Measurements from ENCODE around the gene JAGN1. TPM values are rescaled to one million over a fixed set of nuclear protein-coding genes. Genes with fewer than 3 reads are reported as not detected.

JAGN1 gene
- total RNA-seq, 3 donors from 2014 or later = 39.2 to 42.3 (median 41.2) TPM

DNA sequence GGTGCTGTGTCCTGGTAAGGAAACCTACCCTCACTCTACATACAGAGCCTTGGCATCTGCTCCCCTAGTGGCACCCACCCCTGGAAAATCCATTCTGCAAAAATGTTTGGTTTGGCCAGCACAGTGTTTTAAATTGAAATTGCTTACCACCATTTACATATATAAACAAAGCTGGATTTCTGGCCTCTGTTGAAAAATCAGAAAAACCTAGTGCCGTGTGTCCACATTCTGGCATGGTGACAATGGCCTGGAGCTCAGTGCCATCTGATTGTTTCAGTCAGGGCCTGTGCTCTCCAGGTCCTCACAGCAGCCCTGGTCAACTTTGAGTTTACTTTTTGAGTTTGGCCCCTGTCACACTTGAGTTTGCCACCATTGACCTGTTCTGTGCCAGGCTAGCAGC, 23.6 kb downstream of the JAGN1 start:
- Mint-ChIP-seq H3K4me3 (no peak overlapping the region), H3K4me1 (ENCODE audit: low read depth) (peaks cover 33% of the 10 kb centered on the region), H3K36me3 (ENCODE audit: insufficient read depth) (no peaks in the 10 kb centered on the region), H3K9me3 (no peaks in the 10 kb centered on the region), H3K27me3 (ENCODE audit: low read depth) (no peaks in the 10 kb centered on the region)
- no peak for DNase-seq
- ATAC-seq = no peak

DNA sequence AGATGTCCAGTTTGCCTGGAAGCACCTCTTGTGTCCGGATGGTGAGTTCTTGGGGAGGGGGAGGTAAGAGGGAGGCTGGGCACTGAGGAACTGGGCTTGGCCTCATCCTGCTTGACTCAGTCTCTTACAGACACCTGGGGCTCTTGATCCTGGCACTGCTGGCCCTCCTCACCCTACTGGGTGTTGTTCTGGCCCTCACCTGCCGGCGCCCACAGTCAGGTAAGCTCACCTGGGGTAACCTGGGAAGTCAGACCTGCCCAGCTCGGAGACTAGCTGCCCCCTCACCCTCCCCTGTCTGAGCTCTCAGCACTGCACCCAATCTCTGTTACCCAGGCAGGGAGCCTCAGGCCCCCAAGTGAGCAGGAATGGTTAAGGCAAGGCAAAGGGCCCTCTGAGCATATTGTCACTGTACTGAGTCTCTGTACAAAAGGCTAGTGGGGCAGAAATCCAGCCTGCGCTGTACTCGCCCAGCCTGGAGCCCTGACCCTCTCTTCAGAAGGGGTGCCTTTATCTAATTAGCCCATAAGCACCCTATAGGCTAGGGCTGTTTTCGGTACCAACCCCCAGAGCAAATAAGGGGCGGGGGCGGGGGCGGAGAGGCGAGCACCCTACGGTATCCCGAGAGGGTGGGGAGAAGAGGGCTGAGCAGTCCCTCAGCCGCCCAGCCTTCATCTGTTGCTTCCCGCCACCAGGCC, 24.3 kb downstream of the JAGN1 start:
- Mint-ChIP-seq H3K4me3 (no peak overlapping the region), H3K36me3 (ENCODE audit: insufficient read depth) (no peaks in the 10 kb centered on the region), H3K4me1 (ENCODE audit: low read depth) (peaks cover 26% of the 10 kb centered on the region), H3K9me3 (no peaks in the 10 kb centered on the region), H3K27me3 (ENCODE audit: low read depth) (no peaks in the 10 kb centered on the region)
- DNase-seq (no peak), ATAC-seq (peak in 1 of 2 donors; percentile 55)

DNA sequence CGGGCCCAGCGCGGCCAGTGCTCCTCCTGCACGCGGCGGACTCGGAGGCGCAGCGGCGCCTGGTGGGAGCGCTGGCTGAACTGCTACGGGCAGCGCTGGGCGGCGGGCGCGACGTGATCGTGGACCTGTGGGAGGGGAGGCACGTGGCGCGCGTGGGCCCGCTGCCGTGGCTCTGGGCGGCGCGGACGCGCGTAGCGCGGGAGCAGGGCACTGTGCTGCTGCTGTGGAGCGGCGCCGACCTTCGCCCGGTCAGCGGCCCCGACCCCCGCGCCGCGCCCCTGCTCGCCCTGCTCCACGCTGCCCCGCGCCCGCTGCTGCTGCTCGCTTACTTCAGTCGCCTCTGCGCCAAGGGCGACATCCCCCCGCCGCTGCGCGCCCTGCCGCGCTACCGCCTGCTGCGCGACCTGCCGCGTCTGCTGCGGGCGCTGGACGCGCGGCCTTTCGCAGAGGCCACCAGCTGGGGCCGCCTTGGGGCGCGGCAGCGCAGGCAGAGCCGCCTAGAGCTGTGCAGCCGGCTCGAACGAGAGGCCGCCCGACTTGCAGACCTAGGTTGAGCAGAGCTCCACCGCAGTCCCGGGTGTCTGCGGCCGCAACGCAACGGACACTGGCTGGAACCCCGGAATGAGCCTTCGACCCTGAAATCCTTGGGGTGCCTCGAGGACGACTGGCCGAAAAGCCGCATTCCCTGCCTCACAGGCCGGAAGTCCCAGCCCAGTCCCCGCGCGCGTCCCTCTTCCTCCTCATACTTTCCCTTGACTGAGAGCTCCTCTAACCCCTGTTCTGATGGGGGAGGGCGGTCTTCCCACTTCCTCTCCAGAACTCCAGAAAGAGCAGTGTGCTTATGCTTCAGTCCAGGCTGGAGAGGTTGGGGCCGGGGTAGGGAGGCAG, 25.1 kb downstream of the JAGN1 start:
- H3K27me3 Mint-ChIP-seq (ENCODE audit: low read depth) = no peaks in the 10 kb centered on the region

DNA sequence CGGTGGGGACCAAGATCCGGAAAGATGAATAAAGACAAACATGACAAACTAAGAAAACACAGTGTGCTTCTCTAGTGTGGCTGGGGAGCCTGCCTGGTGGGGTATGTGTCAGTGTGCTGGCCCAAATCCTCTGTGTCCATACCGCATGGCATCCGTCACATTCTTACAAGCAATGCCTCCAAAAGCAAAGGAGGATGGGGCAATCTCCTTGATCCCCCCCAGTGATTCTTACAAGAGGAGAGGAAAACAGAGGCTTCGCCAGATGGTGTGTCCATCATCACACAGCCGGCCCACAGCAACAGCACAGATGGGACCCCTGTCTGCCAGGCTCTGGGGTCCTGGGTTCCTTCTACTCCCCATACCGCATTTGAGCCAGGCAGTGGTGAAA, 25.9 kb downstream of the JAGN1 start:
- no peak for ATAC-seq
- no peak for DNase-seq
- no peaks in the 10 kb centered on the region for H3K27me3 Mint-ChIP-seq (ENCODE audit: low read depth)
- H3K4me3 Mint-ChIP-seq = peak overlapping the region; percentile 60
- H3K36me3 Mint-ChIP-seq (ENCODE audit: insufficient read depth) = no peaks in the 10 kb centered on the region
- peaks cover 24% of the 10 kb centered on the region for H3K4me1 Mint-ChIP-seq (ENCODE audit: low read depth)
- no peaks in the 10 kb centered on the region for H3K9me3 Mint-ChIP-seq

More for the DNA sequence above, 25.1 kb downstream of the JAGN1 start:
- no peak for DNase-seq
- ATAC-seq = peak; percentile 47 to 52
- Mint-ChIP-seq H3K4me1 (ENCODE audit: low read depth) (peaks cover 24% of the 10 kb centered on the region), H3K36me3 (ENCODE audit: insufficient read depth) (no peaks in the 10 kb centered on the region), H3K4me3 (peak overlapping the region; percentile 73), H3K9me3 (no peaks in the 10 kb centered on the region)

DNA sequence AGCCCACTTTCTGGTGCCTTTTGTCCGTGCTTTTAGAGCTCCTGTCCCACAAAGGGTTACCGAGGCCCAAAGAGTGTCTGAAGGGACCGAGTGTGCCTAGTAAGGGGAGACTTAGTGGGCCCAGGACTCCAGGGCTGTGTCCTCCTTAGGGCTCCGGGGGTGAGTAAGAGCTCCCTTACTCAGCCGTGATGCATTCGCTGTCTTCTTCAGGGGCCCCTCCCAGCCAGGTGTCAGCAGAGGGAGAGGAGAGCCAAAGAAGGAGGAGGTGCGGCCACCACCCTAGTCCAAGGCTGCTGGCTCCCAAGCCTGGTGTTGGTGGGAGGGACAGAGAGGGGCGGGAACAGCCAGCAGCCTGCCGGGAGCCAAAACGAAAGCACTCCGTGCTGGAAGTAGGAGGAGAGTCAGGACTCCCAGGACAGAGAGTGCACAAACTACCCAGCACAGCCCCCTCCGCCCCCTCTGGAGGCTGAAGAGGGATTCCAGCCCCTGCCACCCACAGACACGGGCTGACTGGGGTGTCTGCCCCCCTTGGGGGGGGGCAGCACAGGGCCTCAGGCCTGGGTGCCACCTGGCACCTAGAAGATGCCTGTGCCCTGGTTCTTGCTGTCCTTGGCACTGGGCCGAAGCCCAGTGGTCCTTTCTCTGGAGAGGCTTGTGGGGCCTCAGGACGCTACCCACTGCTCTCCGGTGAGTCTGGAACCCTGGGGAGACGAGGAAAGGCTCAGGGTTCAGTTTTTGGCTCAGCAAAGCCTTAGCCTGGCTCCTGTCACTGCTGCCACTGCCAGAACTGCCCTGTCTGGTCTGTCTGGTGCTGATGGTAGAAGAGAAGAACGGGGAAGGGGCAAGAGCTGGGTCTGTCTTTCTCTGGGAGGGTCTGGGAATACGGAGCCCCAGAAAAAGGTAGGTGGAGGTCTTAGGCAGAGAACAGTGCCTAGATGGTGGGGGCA, 26.6 kb downstream of the JAGN1 start, which contains the start of gene IL17RC:
IL17RC (plus strand) TSS at position 365 of the 947 bp plus-strand sequence; CDS start at position 583, 218 bp downstream.
- peak within 1 kb of the TSS; percentile 73 for H3K4me3 Mint-ChIP-seq
- H3K9me3 Mint-ChIP-seq = no peaks in the 10 kb centered on the region
- peak; percentile 49 for DNase-seq
- ATAC-seq = peak; percentile 73 to 80
- H3K27me3 Mint-ChIP-seq (ENCODE audit: low read depth) = no peaks in the 10 kb centered on the region
- H3K36me3 Mint-ChIP-seq (ENCODE audit: insufficient read depth) = no peaks in the 10 kb centered on the region
- H3K4me1 Mint-ChIP-seq (ENCODE audit: low read depth) = peaks cover 20% of the 10 kb centered on the region

DNA sequence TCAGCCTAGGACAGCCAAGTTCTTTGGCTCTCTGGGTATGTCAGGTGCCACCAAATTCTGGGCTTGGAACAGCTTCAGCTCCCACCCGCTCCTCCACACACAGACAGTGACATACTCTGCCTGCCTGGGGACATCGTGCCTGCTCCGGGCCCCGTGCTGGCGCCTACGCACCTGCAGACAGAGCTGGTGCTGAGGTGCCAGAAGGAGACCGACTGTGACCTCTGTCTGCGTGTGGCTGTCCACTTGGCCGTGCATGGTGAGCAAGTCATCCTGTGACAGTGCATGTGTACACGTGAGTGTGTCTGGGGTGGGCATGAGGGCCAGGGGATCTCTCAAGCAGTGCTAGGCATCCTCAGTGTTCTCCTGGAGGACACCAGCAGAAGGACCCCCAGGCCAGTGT, 27.4 kb downstream of the JAGN1 start:
- Mint-ChIP-seq H3K4me3 (no peak overlapping the region), H3K36me3 (ENCODE audit: insufficient read depth) (no peaks in the 10 kb centered on the region), H3K9me3 (no peaks in the 10 kb centered on the region), H3K4me1 (ENCODE audit: low read depth) (peaks cover 12% of the 10 kb centered on the region), H3K27me3 (ENCODE audit: low read depth) (no peaks in the 10 kb centered on the region)
- DNase-seq (no peak), ATAC-seq (no peak)

DNA sequence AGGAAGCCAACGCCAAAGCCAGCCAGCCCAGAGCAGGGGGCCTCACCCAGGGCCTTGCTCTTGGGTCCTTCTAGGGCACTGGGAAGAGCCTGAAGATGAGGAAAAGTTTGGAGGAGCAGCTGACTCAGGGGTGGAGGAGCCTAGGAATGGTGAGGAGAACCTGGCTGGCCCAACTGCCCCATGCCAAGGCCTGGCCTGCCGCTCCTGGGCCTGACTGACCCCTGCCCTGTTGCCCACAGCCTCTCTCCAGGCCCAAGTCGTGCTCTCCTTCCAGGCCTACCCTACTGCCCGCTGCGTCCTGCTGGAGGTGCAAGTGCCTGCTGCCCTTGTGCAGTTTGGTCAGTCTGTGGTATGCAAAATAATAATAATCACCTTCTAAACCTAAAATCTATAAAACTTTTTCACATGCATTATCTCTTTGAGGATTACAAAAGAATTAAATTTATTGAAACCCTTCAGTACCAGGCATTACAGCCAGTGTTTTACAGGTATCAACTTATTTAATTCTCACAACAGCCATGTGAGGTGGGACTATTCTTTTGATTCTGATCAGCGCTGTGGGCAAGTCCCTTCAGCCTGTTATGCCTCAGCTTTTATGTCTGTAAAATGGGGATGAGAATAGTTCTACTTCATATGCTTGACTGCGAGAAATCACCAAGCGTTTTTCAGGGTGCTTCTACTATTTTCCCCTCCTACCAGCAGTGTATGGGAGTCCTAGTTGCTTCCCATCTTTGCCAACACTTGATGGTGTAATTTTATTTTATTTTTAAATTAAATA, 28.0 kb downstream of the JAGN1 start:
- no peaks in the 10 kb centered on the region for H3K9me3 Mint-ChIP-seq
- H3K27me3 Mint-ChIP-seq (ENCODE audit: low read depth) = no peaks in the 10 kb centered on the region
- DNase-seq = no peak

DNA sequence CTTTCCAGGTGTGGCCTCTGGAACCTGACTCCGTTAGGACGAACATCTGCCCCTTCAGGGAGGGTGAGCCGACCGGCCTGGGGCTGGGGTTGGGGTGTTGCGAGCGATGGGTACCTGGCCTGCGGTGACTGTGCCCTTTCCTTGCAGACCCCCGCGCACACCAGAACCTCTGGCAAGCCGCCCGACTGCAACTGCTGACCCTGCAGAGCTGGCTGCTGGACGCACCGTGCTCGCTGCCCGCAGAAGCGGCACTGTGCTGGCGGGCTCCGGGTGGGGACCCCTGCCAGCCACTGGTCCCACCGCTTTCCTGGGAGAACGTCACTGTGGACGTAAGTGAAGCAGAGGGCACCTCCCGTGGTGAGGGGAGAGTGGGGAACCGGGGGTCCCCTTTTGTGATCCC, 37.7 kb downstream of the JAGN1 start:
- H3K4me1 Mint-ChIP-seq (ENCODE audit: low read depth) = peaks cover 15% of the 10 kb centered on the region
- ATAC-seq (no peak), DNase-seq (no peak)
- H3K4me3 Mint-ChIP-seq = no peak overlapping the region
- no peaks in the 10 kb centered on the region for H3K36me3 Mint-ChIP-seq (ENCODE audit: insufficient read depth)
- H3K27me3 Mint-ChIP-seq (ENCODE audit: low read depth) = no peaks in the 10 kb centered on the region
- H3K9me3 Mint-ChIP-seq = no peaks in the 10 kb centered on the region

More for the DNA sequence above, 28.0 kb downstream of the JAGN1 start:
- H3K4me3 Mint-ChIP-seq = no peak overlapping the region
- no peaks in the 10 kb centered on the region for H3K36me3 Mint-ChIP-seq (ENCODE audit: insufficient read depth)
- ATAC-seq = no peak
- H3K4me1 Mint-ChIP-seq (ENCODE audit: low read depth) = peaks cover 11% of the 10 kb centered on the region

DNA sequence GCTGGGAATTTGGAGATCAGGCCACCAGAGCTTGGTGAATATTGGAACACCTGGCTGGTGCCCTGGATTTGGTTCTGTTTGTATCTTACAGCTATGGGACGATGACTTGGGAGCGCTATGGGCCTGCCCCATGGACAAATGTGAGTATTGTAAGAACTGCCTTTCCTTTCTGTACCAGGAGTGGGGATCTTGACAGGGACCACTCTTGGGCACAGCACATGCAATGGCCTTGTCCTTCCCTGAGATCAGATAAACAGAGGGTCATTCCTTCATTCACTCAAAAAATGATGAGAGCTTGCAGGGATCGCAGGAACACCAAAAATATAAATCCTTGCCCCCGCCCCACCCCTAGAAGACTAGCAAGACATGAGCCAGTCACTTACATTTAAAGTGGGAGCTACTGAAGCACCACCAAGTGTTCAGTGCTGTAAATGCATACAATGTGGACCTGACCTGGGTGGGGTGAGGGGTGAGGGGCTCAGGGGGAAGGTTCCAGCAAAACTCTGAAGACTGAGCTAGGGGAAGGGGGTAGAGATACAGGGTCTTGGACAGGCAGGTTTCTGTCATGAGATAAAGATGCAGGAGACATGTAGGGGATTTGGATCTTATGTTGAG, 40.5 kb downstream of the JAGN1 start:
- Mint-ChIP-seq H3K4me1 (ENCODE audit: low read depth) (peaks cover 36% of the 10 kb centered on the region), H3K36me3 (ENCODE audit: insufficient read depth) (peaks cover 10% of the 10 kb centered on the region), H3K9me3 (no peaks in the 10 kb centered on the region), H3K4me3 (no peak overlapping the region), H3K27me3 (ENCODE audit: low read depth) (no peaks in the 10 kb centered on the region)
- ATAC-seq (no peak), DNase-seq (no peak)

DNA sequence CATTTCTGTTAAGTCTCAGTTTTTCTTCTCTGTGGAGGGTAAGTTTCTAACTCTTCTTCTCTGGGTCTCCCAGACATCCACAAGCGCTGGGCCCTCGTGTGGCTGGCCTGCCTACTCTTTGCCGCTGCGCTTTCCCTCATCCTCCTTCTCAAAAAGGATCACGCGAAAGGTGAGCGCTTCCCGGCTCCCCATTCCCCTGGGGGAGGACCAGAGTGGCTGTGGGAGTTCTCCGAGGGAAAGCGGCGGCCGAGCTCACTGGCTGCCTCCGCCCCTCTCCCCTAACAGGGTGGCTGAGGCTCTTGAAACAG, 42.1 kb downstream of the JAGN1 start:
- H3K27me3 Mint-ChIP-seq (ENCODE audit: low read depth) = no peaks in the 10 kb centered on the region
- H3K4me3 Mint-ChIP-seq = peak overlapping the region; percentile 97

DNA sequence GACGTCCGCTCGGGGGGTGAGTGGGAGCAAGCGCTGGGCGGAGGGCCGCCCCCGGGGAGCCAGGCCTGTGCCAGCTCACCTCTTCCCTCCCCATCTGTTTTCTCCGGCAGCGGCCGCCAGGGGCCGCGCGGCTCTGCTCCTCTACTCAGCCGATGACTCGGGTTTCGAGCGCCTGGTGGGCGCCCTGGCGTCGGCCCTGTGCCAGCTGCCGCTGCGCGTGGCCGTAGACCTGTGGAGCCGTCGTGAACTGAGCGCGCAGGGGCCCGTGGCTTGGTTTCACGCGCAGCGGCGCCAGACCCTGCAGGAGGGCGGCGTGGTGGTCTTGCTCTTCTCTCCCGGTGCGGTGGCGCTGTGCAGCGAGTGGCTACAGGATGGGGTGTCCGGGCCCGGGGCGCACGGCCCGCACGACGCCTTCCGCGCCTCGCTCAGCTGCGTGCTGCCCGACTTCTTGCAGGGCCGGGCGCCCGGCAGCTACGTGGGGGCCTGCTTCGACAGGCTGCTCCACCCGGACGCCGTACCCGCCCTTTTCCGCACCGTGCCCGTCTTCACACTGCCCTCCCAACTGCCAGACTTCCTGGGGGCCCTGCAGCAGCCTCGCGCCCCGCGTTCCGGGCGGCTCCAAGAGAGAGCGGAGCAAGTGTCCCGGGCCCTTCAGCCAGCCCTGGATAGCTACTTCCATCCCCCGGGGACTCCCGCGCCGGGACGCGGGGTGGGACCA, 42.6 kb downstream of the JAGN1 start:
- H3K27me3 Mint-ChIP-seq (ENCODE audit: low read depth) = no peaks in the 10 kb centered on the region
- H3K9me3 Mint-ChIP-seq = no peaks in the 10 kb centered on the region
- H3K4me3 Mint-ChIP-seq = peak overlapping the region; percentile 97
- ATAC-seq (peak; percentile 79 to 81), DNase-seq (peak; percentile 88)
- H3K4me1 Mint-ChIP-seq (ENCODE audit: low read depth) = peaks cover 37% of the 10 kb centered on the region
- H3K36me3 Mint-ChIP-seq (ENCODE audit: insufficient read depth) = peaks cover 11% of the 10 kb centered on the region

More for the DNA sequence above, 42.1 kb downstream of the JAGN1 start:
- Mint-ChIP-seq H3K36me3 (ENCODE audit: insufficient read depth) (peaks cover 10% of the 10 kb centered on the region), H3K4me1 (ENCODE audit: low read depth) (peaks cover 37% of the 10 kb centered on the region), H3K9me3 (no peaks in the 10 kb centered on the region)
- ATAC-seq (no peak), DNase-seq (no peak)

DNA sequence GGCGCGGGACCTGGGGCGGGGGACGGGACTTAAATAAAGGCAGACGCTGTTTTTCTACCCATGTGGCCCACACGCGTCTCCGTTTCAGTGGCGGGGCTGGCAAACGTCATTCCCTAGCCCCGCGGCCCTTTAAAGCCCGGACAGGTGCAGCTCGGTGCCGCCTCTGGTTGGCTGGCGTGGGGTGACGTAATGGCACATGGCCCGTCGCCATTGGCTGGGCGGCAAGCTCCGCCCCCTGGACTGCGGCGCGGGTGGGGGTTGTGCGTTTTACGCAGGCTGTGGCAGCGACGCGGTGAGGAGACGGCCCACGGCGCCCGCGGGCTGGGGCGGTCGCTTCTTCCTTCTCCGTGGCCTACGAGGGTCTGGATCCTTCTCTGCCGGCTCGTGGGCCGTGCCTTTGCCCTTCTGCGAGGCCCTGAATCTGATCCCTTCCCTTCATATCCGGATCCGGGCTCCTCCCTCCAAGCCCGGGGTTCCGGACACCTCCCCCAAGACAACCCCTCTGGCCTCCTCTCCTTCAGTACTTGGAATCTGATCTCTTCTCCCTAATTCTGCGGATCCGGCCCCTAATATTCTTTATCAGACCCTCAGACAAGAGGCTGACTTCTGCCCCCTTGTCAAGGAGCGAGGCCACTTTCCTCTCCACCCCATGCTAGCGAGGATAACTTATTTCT, 43.3 kb downstream of the JAGN1 start, which contains the start of gene CRELD1:
CRELD1 (plus strand) TSS at position 274 of the 674 bp plus-strand sequence. CDS start 605 bp downstream, outside the sequence.
- DNase-seq = peak; percentile 98
- H3K4me1 Mint-ChIP-seq (ENCODE audit: low read depth) = peaks cover 37% of the 10 kb centered on the region
- peak; percentile 84 for ATAC-seq
- H3K9me3 Mint-ChIP-seq = no peaks in the 10 kb centered on the region
- H3K27me3 Mint-ChIP-seq (ENCODE audit: low read depth) = no peaks in the 10 kb centered on the region
- H3K36me3 Mint-ChIP-seq (ENCODE audit: insufficient read depth) = peaks cover 14% of the 10 kb centered on the region
- peak within 1 kb of the TSS; percentile 97 for H3K4me3 Mint-ChIP-seq

Data from activated T-cell treated with anti-CD3 and anti-CD28 coated beads, Interleukin-2, amount 50 U/mL, for 4 hours (primary cell).